ENCODE measurements around the gene KDM3B.

DNA sequence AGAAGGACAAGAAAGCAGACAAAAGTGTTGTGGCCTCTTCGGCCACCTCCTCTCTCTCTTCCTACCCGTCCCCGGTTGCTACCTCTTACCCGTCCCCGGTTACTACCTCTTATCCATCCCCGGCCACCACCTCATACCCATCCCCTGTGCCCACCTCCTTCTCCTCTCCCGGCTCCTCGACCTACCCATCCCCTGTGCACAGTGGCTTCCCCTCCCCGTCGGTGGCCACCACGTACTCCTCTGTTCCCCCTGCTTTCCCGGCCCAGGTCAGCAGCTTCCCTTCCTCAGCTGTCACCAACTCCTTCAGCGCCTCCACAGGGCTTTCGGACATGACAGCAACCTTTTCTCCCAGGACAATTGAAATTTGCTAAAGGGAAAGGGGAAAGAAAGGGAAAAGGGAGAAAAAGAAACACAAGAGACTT, 115.2 kb downstream of the KDM3B start:
- TF ChIP-seq, protein P1, sequence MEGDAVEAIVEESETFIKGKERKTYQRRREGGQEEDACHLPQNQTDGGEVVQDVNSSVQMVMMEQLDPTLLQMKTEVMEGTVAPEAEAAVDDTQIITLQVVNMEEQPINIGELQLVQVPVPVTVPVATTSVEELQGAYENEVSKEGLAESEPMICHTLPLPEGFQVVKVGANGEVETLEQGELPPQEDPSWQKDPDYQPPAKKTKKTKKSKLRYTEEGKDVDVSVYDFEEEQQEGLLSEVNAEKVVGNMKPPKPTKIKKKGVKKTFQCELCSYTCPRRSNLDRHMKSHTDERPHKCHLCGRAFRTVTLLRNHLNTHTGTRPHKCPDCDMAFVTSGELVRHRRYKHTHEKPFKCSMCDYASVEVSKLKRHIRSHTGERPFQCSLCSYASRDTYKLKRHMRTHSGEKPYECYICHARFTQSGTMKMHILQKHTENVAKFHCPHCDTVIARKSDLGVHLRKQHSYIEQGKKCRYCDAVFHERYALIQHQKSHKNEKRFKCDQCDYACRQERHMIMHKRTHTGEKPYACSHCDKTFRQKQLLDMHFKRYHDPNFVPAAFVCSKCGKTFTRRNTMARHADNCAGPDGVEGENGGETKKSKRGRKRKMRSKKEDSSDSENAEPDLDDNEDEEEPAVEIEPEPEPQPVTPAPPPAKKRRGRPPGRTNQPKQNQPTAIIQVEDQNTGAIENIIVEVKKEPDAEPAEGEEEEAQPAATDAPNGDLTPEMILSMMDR (IDR thresholded peaks at IDR 0.05), result no peak
- TF ChIP-seq POLR2A (IDR thresholded peaks at IDR 0.05), result no peak

Measured in prostate gland (tissue), 2 donors.